GM12865 (cell line): ENCODE measurements around the gene MLN.

ENCODE experiments used
- DNase-seq: peaks from one replicate; pipeline ENCODE4 v3.0.0; 2010; ENCODE audit warnings: low read depth
- H3K4me3 ChIP-seq: 2 replicates; pipeline ENCODE4 v1.5.1; 2011; ENCODE audit warnings: mild to moderate bottlenecking, low read depth, low read length, control low read depth
- TF ChIP-seq, protein P1 (sequence below): IDR thresholded peaks from 2 replicates; pipeline ENCODE4 v1.5.1; 2011; ENCODE audit warnings: low read length, control low read depth, low read depth, inconsistent platforms; ENCODE audit not compliant: insufficient read depth; ENCODE audit errors: missing control alignments

MLN gene

DNA sequence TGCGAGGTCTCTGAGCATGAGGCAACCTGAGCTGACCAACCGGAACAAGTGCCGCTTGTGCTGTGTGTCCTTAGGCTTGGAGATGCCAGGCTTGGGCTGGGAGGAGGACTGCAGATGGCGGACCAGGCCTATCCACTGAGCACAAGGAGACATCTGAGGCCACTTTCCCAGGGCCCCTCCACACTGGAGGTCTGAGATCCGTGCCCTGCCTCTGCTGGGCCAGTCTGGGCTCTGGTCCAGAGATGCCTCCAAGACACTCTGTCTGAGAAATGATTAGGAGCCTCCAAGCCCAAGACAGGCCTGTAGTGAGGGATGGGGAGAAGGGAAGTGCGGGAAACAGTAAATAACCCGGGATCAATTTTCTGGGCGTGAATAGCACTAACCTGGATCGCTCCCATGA is 3.0 kb upstream of the MLN start:
- no peak overlapping the region for H3K4me3 ChIP-seq
- TF ChIP-seq, protein P1, sequence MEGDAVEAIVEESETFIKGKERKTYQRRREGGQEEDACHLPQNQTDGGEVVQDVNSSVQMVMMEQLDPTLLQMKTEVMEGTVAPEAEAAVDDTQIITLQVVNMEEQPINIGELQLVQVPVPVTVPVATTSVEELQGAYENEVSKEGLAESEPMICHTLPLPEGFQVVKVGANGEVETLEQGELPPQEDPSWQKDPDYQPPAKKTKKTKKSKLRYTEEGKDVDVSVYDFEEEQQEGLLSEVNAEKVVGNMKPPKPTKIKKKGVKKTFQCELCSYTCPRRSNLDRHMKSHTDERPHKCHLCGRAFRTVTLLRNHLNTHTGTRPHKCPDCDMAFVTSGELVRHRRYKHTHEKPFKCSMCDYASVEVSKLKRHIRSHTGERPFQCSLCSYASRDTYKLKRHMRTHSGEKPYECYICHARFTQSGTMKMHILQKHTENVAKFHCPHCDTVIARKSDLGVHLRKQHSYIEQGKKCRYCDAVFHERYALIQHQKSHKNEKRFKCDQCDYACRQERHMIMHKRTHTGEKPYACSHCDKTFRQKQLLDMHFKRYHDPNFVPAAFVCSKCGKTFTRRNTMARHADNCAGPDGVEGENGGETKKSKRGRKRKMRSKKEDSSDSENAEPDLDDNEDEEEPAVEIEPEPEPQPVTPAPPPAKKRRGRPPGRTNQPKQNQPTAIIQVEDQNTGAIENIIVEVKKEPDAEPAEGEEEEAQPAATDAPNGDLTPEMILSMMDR: no peak
- no peak for DNase-seq

DNA sequence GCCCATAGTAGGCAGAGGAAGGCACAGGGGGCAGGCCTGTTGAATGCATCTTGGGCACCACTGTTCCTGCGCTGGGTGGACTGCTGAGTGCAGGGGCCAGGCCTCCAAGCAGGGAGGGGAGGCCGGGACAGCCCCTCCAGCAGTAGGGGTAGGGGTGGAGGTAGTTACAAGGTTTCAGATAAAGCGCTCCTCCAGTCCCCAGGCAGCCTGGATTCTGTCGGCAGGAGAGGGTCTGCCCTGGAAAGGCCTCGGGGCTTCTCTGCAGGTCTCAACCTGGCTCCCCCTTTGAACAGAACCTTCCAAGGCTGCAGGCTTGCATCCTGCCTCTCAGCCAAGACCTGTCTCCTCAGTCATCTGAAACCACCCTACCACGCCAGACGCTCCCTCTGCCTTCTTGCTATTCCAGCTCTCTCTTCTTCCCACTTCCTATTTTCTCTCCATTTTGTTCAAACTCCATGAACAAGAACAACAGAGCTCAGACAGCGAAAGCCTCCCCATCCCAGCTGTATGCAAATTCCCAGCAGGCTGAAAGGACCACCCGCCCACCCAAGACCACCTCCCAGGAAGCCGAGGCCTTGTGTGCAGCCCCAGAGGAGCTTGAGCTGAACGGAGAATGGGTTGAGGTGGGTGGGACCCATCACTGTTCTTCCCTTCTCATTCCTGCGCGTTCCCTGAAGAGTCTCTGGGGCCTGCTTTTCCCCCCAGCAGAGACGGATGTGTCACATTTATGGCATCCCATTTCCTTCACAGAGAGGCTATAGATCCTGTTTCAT is 1.4 kb downstream of the MLN start:
- TF ChIP-seq, protein P1: no peak
- DNase-seq: no peak
- H3K4me3 ChIP-seq: no peak overlapping the region

DNA sequence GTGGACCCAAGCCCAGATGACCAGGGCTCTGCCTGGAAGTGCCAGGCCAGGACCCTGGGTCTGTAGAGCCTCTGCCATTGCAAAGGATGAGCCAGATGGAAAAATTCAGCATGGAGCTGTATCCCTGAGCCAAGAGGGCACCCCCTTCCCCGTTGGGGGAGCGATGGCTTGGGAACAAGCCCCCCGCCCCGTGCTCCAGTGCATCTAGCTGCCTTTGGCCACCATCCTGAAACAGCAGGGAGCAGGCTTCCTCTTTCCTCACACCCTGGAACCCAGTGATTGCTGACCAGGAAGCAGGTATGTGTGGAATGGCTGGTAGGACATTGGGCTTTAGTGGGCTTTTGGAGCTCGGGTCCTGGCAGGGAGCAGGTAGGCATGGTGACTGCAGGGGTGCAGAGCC is 2.2 kb downstream of the MLN start:
- no peak overlapping the region for H3K4me3 ChIP-seq
- DNase-seq: no peak
- TF ChIP-seq, protein P1: no peak

DNA sequence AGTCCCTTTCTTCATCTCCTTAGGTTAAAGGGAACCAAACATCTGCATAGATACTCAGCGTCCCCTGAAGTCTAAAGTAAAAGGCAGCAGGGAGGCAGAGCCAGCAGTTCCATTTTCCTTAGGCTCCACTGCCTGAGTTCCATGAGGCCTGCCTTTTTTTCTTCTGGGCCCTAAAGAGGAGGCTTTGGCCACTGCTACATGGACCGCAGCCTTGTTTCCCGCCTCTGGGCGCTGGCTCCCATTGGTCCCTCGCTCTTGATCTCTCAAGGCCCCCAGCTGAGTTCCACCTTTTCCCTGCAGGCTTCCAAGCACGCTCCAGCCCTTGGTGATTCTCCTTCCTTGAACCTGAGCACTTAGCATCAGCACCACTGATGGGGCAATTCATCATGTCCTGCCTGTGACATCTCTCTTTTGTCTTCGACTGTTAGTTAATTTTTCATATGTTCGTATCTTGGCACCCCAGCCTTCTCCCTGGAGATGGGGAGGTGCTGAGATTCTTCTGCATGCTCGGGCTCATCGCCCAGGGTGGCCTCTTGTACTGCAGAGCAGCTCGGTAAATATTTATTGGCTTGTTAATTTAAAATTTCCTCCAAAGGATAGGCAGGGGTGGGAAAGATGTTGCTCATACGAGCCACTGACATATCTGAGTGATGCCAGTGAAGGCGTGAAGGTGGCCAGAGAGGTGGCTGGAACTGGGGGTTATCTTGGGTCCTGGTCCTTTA is 3.4 kb downstream of the MLN start:
- no peak overlapping the region for H3K4me3 ChIP-seq
- DNase-seq: no peak
- TF ChIP-seq, protein P1: no peak

- no peak overlapping the region for H3K4me3 ChIP-seq
- DNase-seq: no peak
- TF ChIP-seq, protein P1: no peak
Observed at GRCh38 chr6:33799454-33800113, 4.2 kb downstream of the MLN start.

DNA sequence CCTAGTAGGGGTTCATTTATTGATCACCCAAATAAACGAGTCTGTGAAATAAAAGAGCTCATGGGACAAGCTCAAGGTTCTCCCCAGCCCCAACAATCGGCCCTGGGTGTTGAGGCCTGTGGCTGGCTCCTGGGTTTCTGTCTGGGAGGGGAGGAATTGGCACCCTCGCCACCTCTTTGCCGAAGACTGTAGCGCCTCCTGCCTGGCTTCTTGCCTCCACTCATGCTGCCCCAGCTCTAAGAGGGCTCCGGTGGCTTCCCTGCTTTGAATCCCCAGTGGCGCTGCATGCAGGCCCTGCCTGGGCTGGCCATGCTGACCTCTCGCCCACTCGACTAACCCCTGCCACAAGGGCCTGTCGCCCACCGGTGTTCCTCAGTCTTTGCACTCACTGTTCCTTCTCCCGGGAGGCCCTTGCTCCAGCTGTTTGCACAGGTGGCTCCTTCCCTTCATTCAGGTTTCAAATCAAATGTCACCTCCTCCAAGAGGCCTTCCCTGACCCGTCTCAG is 5.4 kb downstream of the MLN start:
- no peak overlapping the region for H3K4me3 ChIP-seq
- TF ChIP-seq, protein P1: no peak
- no peak for DNase-seq
